HG02623 (cell line): ENCODE measurements around the gene RFX2.
"Not testable (repeated sequence)": the region's sequence is repeated elsewhere in the genome, so short reads cannot be mapped to it uniquely, and the experiment has no call there.

ENCODE experiments used
- ATAC-seq: cut with Tn5 transposase; IDR thresholded peaks from one replicate; pipeline ENCODE4 v1.9.1; 2021; ENCODE audit warnings: moderate library complexity; ENCODE audit not compliant: unreplicated experiment

RFX2 gene

DNA sequence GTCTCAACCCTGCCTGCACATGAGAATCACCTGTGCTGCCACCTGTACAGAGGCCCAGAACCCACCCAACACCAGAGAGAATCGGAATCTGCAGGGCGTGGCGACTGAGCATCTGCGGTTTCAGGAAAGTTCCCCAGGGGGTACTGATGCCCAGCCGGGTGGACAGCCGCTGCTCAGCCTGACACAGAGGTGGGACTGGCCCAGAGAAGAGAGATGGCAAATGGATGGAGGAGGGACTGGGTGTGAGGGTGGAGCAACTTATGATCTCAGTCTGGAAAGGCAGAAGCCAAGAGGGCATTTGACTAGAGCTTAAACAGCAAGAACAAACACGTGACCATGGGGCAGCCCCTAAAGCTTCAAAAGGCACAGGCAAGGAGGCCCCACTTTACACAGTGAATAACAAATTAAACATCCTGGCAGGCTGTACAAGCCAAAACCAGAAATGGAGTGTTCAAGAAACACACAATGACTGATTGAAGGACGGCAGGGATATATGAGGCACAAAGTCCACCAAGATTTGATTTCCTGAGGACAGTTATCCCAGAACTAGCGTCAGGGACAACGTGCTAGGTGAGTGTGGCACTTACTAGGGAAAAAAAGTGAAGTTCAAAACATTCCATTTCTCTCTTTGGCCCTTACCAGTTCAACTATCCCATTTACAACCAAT lies 135.4 kb downstream of the RFX2 start:
- ATAC-seq = no peak

DNA sequence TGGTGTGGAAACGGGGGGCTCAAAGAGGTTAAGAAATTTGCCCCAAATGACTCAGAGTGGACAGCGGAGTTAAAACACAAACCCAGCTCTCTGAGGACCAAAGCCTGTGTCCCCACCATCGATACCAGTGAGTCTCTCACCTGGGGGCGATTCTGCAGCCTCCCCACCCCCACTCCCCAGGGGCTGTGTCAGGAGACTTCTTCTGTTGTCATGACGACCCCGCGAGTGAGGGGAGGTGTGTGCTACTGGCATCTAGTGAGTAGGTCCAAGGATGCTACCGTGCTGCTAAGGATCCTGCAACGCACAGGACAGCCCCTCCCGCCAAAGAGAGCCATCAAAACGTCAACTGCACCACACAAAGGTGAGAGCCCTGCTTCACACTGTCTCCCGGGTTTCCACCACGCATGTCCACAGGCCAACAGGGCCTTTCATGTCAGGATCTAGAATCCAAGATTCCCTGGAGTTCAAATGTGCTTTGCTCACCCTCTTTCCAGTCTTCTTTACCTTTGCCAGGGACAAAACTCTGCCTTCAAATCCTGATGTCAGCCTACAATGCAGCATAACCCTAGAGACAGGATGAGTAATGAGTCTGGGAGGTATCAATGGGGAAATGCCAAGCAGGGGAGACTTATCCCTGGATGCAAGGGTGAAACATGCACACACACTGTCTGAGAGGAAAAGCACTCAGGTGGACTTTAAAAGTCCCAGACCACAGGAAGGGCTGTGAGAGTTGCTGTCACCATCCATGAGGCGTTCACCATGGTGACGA lies 136.2 kb downstream of the RFX2 start:
- no peak for ATAC-seq

DNA sequence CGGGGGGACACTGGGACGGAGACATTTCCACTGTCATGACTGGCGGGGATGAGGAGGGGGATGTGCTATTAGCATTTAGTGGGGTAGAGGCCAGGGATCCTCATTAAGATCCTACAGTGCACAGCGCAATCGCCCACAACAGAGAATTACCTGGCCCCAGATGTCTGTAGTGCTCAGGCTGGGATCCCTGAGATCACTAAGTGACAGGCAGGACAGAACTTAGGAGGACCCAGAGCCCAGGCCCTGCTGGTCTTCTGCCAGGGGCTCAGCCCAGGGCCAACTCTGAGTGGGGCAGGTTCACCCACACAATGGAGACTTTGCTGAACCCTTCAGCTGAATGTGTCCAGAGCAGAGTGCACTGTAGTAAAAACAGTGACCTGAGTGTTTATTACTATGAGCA lies 136.9 kb downstream of the RFX2 start:
- ATAC-seq = no peak

DNA sequence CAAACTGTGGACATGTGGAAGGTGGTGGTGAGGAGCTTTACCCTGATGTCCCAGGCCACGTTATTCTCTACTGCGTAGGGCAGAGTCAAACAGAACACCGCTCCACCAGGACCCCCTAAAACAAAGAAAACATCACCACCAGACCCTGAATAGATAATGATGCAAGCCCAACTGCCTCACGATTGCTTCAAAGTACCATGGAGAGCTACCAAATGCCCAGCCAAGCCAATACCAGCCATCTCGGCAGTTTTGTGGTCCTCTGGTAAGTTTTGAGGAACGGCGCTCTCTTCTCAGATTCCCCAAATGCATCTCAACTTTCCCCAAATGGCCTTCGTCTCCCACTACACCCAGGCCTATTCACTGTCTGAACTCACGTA lies 138.0 kb downstream of the RFX2 start:
- no peak for ATAC-seq

DNA sequence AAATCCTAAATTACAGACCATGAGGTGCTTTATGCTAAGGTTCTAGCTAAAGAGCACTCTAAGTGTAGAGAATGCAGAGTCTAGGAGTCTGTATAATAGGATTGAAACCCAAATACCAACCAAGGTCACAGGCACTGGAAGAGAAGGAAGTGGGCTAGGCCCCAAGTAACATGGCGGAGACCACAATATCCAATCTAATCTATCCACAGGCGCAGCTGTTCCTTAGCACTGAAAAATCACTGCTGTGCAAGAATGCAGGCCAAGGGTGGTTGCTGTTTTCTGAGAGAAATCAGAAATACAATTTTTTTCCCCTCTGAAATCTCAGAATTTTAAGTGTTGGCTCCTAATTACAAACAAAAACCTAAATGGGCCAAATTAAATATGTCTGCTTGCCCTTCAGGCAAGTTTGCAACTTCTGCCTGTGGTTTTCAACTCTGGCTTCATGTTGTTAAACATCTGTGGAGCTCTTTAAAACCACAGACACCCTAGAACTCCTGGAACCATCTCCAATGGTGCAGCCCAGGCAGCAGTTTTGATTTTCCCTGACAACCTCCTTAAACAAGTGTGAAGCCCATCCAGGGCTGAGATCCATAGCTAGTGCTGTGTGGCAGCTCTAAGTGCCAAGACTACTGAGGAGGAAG lies 138.5 kb downstream of the RFX2 start:
- ATAC-seq = no peak

DNA sequence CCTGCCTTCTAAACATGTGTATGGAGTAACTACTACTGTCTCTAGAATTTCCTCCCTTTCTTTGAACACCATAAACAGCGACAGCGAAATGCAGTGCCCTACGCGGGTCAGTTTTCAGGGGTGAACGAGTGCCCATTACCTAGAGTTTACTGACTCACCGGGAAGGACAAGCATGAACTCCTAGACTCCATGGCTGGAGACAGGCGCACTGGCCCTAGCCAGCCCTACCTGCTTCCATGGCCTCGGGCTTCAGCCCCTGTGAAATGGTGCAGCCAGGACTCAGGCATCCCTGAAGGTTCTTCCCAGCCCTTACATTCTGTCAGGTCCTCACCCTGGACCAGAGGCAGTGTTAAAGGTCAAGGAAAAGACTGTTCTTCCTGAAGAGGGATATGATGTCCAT lies 140.8 kb downstream of the RFX2 start:
- ATAC-seq = no peak

DNA sequence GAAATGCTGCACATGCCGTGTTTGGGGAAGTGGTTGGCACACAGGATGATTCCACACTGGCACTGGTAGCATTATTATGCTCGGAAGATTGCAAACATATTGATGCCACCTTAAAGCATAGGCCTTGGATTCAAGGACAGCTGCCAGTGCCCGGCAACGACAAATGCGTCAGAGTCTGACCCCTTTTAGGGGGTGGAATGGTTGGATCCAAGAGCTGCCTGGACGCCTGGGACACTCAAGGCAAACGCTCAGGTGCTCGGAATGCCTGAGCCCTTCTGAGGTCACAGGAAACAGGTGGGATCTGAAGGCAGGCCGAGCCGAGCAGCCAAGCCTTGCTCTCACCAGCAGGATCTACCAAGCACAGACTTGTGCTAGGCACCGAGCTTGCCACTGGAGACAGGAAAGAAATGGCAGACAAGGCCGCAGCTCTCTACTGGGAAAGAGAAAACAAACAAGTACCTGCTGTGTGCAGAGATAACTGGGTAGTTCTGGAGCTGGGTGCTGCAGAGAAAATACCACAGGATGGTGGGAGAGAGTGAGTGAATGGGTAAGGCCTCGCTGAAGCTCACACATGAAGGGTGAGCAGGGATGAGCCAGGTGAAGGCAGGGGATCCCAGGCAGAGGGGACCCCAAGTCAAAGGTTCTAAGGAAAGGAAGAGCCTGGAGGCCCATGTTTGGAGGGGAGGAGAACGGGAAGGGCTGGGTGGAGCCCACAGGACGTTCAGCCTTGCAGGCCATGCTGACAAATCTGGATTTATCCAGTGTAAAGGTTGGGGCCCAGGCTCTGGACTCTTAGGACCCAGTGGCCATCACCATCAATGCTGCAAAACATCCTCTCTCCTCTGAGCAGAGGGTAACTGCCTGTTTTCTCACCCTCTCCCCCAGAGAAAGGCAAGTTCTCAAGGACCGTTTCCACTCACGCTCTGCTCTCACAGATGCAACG lies 141.6 kb downstream of the RFX2 start:
- no peak for ATAC-seq

DNA sequence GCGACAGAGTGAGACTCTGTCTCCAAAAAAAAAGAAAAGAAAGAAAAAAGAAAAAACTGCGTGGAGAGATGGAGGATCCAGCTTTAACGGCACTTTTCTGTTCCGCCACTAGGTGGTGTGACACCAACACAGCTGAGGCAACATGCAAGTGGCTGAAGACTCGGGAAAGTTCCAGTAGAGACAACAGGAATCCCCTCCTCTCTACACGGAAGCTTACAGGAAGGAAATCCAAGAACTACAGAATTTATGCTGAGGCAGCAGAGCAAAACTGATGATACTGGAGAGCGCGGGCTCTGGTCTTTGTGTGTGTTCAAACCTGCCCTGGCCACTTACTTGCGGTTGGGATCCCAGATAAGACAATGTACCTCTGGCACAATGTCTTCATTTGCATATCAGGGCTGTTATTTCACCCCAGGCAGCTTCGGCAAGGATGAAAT lies 142.3 kb downstream of the RFX2 start:
- ATAC-seq = no peak

DNA sequence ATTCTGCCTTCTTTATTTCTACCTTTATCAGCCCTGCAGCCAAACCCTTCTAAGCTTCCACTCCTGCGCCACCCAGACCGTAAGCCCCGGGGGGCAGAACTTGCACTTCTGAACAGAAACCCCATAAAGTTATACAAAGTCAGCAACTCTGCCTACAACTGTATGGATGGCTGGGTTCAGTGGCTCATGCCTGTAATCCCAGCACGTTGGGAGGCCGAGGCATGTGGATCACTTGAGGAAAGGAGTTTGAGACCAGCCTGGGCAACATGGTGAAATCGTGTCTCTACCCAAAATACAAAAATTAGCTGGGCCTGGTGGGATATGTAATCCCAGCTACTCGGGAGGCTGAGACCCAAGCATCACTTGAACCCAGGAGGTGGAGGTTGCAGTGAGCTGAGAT lies 142.7 kb downstream of the RFX2 start:
- no peak for ATAC-seq

DNA sequence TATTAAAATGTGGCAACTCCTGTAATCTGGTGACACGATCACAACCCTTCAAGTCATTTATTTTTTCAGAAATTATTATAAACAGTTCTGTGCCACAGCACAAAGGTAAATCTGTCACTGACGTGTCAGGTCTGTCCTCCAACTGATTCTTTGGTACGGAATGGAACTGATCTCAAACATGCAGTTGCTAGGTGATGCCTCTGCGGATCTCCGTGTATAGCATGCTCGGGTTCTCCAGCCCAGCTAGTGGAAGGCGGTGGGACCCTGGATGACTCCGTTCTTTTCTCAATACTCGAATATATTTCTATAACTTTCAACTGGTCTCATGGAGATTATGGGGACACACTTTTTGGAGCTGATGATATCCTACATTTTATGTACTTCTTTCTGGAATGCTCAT lies 143.4 kb downstream of the RFX2 start:
- ATAC-seq = no peak

DNA sequence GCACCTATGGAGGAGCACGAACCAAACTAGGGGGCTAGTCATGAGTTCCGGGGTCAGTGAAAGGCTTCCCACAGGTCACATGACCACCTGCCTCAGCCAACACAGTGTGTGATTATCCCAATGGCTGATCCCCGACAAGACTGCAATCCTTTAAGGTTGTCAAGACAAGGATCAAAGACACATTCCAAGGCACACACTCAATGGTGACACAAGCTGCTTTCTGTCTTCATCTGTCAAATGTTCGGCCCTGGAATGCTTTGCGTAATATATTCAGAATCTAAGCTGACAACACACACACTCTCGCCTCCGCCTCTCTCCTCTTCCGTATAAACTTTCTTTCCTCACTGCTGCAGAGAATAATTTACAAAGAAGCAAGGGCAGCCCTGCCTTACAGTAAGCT lies 144.1 kb downstream of the RFX2 start:
- no peak for ATAC-seq

DNA sequence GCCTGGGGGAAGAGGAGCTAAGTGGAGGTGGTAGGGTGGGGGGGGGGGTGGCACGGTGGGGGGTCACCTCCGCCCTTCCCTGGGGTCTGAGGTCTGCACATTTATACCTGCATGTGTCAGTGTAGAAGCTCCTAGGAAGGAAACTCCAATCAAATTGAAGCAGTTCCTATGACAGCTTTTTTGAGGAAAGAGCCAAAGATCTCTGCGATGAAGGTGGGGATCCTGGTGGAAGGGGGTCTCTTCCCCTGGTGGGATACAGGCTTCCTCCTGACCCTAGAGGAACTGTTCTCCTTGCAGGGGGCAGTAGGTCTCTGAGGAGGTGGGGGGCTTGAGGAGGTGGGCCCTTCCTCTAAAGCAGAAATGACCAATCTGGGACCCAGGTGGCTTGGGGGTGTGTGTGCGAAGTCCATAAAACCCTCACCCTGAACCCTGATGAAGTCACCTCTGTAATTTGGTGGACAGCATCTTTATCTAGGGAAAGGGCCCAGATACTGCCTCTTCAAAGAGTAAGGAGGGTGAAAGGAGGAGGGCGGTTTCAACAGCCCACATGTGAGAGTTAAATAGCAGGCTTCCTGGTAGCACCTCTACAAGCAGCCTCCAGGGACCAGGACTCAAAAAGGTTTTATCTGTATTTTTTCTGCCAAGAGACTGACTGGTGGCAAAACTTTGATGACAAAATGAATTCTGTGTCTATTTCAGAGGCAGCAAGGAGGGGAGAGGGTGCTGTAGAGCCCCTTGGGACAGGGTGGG lies 145.3 kb downstream of the RFX2 start:
- ATAC-seq = no peak

DNA sequence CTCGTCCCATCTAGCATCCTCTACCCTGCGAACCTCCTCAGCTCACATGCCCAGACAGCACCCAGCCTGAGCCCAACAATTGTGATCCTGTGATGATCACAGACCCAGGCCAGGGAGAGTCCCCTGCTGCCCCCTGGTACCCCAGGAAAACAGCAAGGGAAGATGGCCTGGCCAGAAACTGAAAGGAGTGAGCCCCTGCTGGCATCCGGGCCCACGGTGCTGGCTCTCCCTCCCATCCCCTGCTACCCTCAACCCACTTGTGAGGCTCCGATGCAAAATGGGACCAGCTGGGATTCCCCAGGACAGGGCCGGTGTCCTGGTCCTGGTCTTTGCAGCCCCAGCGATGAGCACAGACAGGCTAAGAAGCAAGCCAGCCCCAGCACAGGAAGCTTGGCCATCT lies 146.4 kb downstream of the RFX2 start:
- no peak for ATAC-seq

DNA sequence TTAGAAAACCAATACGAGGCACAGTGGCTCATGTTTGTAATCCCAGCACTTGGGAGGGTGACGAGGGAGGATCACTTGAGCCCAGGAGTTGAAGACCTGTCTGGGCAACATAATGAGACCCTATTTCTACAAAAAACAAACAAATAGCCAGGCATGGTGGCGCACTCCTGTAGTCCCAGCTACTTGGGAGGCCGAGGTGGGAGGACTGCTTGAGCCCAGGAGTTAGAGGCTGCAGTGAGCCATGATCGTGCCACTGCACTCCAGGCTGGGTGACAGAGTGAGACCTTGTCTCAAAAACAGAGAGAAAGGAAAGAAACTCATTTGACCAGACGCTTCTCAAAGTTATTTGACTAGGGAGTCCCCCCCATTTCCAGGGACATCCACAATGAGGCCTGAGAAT lies 147.0 kb downstream of the RFX2 start:
- ATAC-seq = not testable (repeated sequence)

DNA sequence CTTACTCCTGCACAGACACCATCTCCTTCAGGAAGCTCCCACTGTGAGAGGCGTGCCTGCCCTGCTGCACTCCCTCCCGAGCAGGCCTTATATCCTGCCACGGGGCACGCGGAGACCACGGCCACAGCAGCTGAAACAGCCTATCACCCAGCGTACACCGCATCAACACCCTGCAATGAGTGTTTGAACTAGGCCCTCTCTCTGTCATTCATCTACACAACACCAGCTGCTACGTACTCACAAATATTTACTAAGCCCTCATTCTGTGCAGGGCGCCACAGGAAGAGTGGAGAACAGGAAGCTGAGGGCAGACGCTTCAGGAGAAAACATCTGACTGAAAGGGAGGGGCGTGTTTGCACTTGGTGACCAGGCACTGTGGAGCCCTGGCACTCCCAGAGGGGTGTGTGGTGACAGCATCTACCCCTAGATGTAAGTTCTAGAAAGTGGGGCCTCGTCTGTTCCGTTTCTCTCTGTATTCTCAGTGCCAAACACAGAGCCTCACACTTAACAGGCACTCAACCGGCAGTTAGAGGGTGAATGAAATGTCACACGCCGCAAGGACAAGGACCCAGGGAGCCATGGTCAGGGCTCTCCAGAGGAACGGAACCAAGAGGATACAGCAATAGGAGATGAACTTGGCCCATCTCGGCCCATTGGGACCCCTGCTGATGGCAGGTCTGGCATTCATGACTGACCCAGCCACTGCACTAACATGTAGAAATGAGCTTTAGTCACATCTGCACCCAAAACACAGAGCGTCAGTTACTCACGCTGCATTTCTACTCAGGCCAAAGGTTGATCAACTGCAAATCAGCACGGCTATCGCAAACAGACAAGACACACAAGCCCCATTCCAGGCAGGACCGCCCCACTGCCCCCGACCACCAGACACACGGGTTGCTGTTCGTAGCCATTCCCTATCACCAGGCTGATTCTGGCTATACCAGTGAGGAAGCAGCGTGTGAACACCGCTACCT lies 148.0 kb downstream of the RFX2 start:
- no peak for ATAC-seq

DNA sequence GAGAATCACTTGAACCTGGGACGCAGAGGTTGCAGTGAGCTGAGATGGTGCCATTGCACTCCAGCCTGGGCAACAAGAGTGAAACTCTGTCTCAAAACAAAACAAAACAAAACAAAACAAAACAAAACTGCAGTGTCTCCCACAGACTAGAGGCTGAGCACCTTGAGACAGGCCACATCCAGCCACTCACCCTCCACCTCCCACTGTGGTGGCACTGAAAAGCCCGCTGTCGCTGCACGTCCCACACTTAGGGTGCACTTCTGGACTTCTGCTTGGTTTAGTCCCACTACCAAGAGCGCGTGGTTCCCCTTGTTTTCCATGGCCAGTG lies 148.7 kb downstream of the RFX2 start:
- ATAC-seq = not testable (repeated sequence)

DNA sequence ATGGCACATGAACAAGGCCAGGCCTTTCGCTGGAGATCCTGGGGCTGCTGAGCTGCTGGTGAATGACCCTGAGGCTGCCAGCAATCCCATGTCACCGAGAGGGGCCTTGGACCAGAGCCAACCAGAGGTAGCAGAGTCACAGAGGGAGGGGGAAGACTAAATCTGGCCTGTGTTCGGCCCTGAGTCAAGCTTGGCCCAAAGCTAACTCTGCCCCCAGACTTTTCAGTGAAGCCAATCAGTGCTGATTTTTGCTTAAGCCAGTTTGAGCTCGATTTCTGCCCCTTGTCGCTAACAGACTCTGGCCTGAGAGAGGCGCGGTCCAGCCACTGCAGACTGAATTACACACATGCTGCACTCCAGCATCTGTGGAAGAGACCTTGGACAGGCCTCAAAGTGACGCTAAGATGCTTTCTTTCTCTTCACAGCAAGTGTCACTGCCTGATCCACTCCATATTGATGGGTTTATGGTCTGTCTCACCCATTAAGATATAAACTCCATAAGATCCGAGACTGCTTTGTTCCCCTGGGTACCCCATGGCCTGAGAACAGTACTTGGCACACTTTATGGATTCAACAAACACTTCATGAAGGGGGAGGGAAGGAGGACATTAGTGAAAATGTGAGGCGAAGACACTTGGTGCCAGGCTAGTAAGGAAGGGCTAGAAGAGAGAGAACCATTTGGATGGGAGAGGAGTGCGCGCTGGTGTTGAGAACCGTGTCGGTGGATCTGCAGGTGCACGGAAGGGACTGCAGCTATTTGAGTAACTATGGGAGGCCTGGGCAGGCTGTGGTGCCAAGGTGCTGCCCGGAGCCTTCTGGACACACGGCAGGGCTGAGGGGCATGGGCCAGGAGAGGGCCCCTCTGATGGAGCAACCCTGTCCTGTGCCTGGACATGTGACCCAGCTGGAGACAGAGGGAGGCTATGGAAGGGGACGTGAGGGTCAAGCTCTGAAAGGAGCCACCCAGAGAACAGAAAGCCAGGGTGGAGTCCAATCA lies 150.0 kb downstream of the RFX2 start:
- no peak for ATAC-seq
